ENCODE data around the gene TBCC.

Gene TBCC

DNA sequence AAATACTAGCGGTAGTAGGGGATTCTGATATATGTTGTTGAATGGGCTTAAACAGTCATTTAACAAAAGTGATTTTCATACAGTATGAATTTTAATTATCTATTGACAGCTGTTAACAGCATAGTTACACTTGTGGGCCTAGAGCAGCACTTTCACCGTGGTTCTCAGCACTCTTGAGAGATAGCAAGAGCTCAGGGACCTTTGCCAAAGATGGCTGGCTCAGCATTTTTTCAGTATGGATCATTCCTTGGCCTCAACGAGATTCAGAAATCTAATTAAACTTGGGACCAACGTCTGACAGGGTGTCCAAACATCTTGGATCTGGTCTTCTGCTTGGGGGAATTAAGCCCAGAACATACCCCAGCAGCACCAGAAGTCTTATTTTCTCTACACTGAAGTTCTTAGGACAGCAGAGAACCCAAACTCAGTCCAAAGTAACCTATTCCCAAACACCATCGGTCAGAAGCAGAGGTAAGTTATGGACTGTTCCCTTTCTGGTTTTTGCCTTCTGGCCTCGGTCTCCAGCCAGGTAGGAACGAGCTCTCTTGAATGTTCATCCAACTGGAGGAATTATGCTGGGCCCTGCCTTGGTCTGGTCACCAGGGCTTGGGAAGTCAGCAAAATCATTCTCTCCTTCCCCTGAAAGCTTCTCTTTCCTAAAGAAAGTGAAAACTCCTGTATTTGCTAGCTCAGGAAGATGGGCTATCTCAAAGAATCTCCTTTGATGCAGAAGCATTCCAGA, 49.2 kb downstream of the TBCC start:
- DNase-seq (ENCODE audit: low read depth in 1 of 2, low spot score in 1 of 2): no peak
- in situ Hi-C loops (cut with HindIII; ENCODE audit: low pct_unique_long_range_greater_than_20kb, low sequenced_read_pairs): no loop called here
- no peak for TF ChIP-seq JUND (IDR thresholded peaks at IDR 0.05; ENCODE audit: low read depth)

DNA sequence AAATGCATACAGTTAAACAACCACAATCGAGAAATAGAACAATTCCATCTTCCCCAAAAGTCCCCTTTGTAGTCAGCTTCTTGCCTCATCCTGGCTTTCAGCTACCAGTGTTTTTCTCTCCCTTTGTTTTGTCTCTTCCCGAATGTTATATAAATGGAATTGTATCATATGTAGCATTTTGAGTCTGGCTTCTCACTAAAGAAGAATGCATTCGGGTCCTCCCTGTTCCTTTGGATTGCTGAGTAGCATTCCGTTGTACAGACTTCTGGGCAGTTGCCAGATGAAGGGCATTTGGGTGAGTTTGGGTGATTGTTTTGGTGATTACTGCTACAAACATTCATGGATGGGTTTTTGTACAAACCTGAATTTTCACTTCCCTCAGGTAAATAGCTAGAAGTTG, 51.3 kb downstream of the TBCC start:
- no peak for DNase-seq (ENCODE audit: low read depth in 1 of 2, low spot score in 1 of 2)
- in situ Hi-C loops (cut with HindIII; ENCODE audit: low pct_unique_long_range_greater_than_20kb, low sequenced_read_pairs): no loop called here
- TF ChIP-seq JUND (IDR thresholded peaks at IDR 0.05; ENCODE audit: low read depth): no peak

Measured in T47D (cell line).